ENCODE measurements around the gene MANBA. TPM values are rescaled to one million over a fixed set of nuclear protein-coding genes. Genes with fewer than 3 reads are reported as not detected.

Gene MANBA
- 100 to 1,000 TPM in 1 of 2 donors, 10 to 100 TPM in 1; 39.5 to 100 TPM for total RNA-seq
- polyA plus RNA-seq, result 10 to 100 TPM; 19.9 to 24.8 TPM
- long read RNA-seq, donor 1, transcript MANBA-201 (17 exons, 3,361 nt), result major isoform, 7 of 20 reads
- long read RNA-seq, donor 1, partial matches to known transcripts, result 11 of 20 reads
- long read RNA-seq, donor 1, other reads (novel, unspliced or antisense), result 0 of 20 reads
- long read RNA-seq, donor 2, partial matches to known transcripts, result 5 of 7 reads
- long read RNA-seq, donor 2, other reads (novel, unspliced or antisense), result 0 of 7 reads
- long read RNA-seq, donor 3, partial matches to known transcripts, result 8 of 9 reads
- long read RNA-seq, donor 3, other reads (novel, unspliced or antisense), result 0 of 9 reads
- long read RNA-seq, donor 4, partial matches to known transcripts, result 0 of 1 reads
- long read RNA-seq, donor 4, other reads (novel, unspliced or antisense), result 0 of 1 reads
- long read RNA-seq, donor 5, transcript MANBA-201 (17 exons, 3,361 nt), result major isoform, 5 of 22 reads
- long read RNA-seq, donor 5, partial matches to known transcripts, result 17 of 22 reads
- long read RNA-seq, donor 5, other reads (novel, unspliced or antisense), result 0 of 22 reads

DNA sequence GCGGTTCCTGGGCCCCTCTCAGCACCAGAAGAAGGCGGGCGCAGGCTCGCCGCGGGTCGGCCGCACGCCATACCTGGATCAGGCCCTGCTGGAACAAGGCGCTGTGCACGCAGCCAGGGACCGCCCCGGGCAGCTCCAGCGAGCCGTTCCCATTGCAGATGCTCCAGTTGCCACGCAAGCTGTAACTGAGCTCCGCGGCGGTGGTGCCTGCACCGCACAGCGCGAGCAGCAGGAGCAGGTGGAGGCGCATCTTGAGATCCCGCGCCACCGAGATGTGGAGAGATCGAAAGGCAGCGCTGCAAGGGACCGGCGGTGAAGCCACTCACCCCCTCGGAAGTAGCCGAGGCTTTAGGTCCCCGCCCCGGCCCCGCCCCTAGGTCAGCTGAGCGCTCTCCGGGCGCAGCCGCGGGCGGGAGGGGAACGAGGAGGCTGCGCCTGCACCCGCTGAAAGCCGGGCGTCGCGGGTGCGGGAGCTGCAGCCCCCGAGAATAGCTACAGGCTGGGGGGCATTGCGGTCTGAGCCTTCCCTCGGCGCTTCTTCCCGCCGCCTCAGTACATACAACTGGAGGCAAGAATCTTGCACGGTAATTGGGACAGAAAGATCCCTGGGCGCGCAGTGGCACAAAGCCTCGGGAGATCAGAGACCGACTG is at the start of gene MANBA:
Gene MANBA, minus strand, starts transcription at position 324 of the 651 bp plus-strand sequence. Its CDS starts 74 bp downstream, at position 250.
- Histone ChIP-seq H3K36me3 (ENCODE audit: control insufficient read depth in 4 of 4, insufficient read depth in 4 of 4, low read length in 4 of 4) (peaks cover 0 to 4% (median 0%) of the 10 kb centered on the region in 4 donors), H3K4me3 (peak within 1 kb of the TSS; percentile 83), H3K27me3 (ENCODE audit: control insufficient read depth in 3 of 3, insufficient read depth in 3 of 3, low read length in 2 of 3) (peaks cover 0 to 3% (median 0%) of the 10 kb centered on the region in 3 donors), H3K27ac (ENCODE audit: low read depth in 1 of 2, low read length in 1 of 2) (peak within 1 kb of the TSS; percentile 82 to 96), H3K9me3 (ENCODE audit: control insufficient read depth in 4 of 4, insufficient read depth in 3 of 4, low read length in 3 of 4) (no peaks in the 10 kb centered on the region), H3K9ac (ENCODE audit: insufficient read depth in 1 of 2, low read length in 2 of 2) (peak within 1 kb of the TSS; percentile 82 to 98), H3K4me1 (ENCODE audit: control insufficient read depth in 5 of 5, insufficient read depth in 5 of 5, low read length in 5 of 5) (peaks cover 0 to 9% (median 3%) of the 10 kb centered on the region in 5 donors)
- DNase-seq, result peak; percentile 83 to 91 (median 88)
- TF ChIP-seq, protein P1, sequence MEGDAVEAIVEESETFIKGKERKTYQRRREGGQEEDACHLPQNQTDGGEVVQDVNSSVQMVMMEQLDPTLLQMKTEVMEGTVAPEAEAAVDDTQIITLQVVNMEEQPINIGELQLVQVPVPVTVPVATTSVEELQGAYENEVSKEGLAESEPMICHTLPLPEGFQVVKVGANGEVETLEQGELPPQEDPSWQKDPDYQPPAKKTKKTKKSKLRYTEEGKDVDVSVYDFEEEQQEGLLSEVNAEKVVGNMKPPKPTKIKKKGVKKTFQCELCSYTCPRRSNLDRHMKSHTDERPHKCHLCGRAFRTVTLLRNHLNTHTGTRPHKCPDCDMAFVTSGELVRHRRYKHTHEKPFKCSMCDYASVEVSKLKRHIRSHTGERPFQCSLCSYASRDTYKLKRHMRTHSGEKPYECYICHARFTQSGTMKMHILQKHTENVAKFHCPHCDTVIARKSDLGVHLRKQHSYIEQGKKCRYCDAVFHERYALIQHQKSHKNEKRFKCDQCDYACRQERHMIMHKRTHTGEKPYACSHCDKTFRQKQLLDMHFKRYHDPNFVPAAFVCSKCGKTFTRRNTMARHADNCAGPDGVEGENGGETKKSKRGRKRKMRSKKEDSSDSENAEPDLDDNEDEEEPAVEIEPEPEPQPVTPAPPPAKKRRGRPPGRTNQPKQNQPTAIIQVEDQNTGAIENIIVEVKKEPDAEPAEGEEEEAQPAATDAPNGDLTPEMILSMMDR (IDR thresholded peaks at IDR 0.05; ENCODE audit: control extremely low read depth, extremely low read depth), result no peak
- WGBS, 2 donors, result 0 to 1% methylated on average over 54 to 60 of the region's 60 CpGs
- peak; percentile 98 for ATAC-seq (ENCODE audit: insufficient read depth, low FRiP score)

DNA sequence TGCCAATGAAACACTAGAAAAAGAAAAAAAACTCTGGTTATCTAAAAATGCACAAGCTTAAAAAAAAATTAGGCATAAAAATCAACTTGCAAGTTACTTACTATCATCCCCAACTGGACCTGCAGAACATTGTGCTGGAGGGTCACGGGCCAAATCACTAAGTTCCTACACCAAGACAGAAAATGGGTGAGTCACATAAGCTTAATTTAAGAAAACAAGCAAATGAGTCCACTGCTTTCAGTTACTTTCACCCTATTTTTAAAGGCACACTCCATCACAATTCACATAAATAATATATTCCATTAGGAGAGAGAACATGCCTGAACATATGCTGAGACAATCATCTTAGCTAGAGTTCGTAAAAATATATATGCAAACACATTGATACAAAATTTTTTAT is 48.9 kb upstream of the MANBA start:
- Histone ChIP-seq H3K27me3 (ENCODE audit: control insufficient read depth in 3 of 3, insufficient read depth in 3 of 3, low read length in 2 of 3) (no peaks in the 10 kb centered on the region), H3K4me1 (ENCODE audit: control insufficient read depth in 5 of 5, insufficient read depth in 5 of 5, low read length in 5 of 5) (peaks cover 0 to 34% (median 3%) of the 10 kb centered on the region in 5 donors), H3K9ac (ENCODE audit: insufficient read depth in 1 of 2, low read length in 2 of 2) (no peak overlapping the region), H3K4me3 (no peak overlapping the region), H3K36me3 (ENCODE audit: control insufficient read depth in 4 of 4, insufficient read depth in 4 of 4, low read length in 4 of 4) (peaks cover 1 to 37% (median 17%) of the 10 kb centered on the region in 4 donors), H3K27ac (ENCODE audit: low read depth in 1 of 2, low read length in 1 of 2) (no peak overlapping the region), H3K9me3 (ENCODE audit: control insufficient read depth in 4 of 4, insufficient read depth in 3 of 4, low read length in 3 of 4) (no peaks in the 10 kb centered on the region)
- WGBS, 2 donors, result 92 to 99% methylated on average over 2 of the region's 2 CpGs
- TF ChIP-seq, protein P1 (IDR thresholded peaks at IDR 0.05; ENCODE audit: control extremely low read depth, extremely low read depth), result no peak
- ATAC-seq (ENCODE audit: insufficient read depth, low FRiP score), result no peak
- no peak for DNase-seq

DNA sequence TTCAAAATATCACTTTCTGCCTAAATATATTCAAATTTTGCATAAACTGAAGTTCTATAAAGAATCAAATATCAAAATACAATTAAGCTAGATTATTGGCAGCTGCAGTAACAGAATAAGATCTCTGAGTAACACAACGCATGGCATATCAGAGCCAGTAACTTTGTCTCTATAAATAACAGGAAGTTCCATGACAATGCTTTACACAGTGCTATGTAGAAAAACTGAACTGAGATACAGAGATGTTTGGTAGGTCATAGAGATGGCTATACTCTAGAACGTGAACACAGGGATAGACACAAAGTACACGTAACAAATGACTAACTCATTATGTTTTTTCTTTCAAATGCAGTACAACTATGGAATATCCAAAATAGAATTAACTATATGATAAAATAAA is 48.4 kb upstream of the MANBA start:
- Histone ChIP-seq H3K36me3 (ENCODE audit: control insufficient read depth in 4 of 4, insufficient read depth in 4 of 4, low read length in 4 of 4) (peaks cover 4 to 36% (median 17%) of the 10 kb centered on the region in 4 donors), H3K9ac (ENCODE audit: insufficient read depth in 1 of 2, low read length in 2 of 2) (no peak overlapping the region), H3K9me3 (ENCODE audit: control insufficient read depth in 4 of 4, insufficient read depth in 3 of 4, low read length in 3 of 4) (no peaks in the 10 kb centered on the region), H3K27ac (ENCODE audit: low read depth in 1 of 2, low read length in 1 of 2) (no peak overlapping the region), H3K4me1 (ENCODE audit: control insufficient read depth in 5 of 5, insufficient read depth in 5 of 5, low read length in 5 of 5) (peaks cover 0 to 30% (median 3%) of the 10 kb centered on the region in 5 donors), H3K4me3 (no peak overlapping the region), H3K27me3 (ENCODE audit: control insufficient read depth in 3 of 3, insufficient read depth in 3 of 3, low read length in 2 of 3) (no peaks in the 10 kb centered on the region)
- ATAC-seq (ENCODE audit: insufficient read depth, low FRiP score) (no peak), DNase-seq (no peak)
- 42 to 50% methylated on average over 3 of the region's 3 CpGs for WGBS, 2 donors
- TF ChIP-seq, protein P1 (IDR thresholded peaks at IDR 0.05; ENCODE audit: control extremely low read depth, extremely low read depth), result no peak

Measured in lung (tissue), 16 donors.